Left lung (tissue), 10 donors: ENCODE data around the gene ATRIP. TPM values are rescaled to one million over a fixed set of nuclear protein-coding genes. Genes with fewer than 3 reads are reported as not detected.
"Not testable (repeated sequence)": the region's sequence is repeated elsewhere in the genome, so short reads cannot be mapped to it uniquely, and the experiment has no call there.

Experiments used
- ATAC-seq: fragments of 200-7000 bp; cut with Tn5 transposase; one replicate; pipeline ENCODE4 v1.9.1; 2020; ENCODE audit warnings: moderate library complexity
- DNase-seq, 4 donors: peaks; one replicate each; pipeline ENCODE4 v3.0.0-alpha.2; 2013 to 2020
- H3K27ac ChIP-seq, 2 donors: fragments of 200-600 bp; sonication (generic) in 1 of 2; one replicate each; pipeline versions ENCODE4 v1.5.0 to v1.8.0; 2020 to 2021
- H3K27me3 ChIP-seq, 2 donors: fragments of 200-600 bp; sonication (generic) in 1 of 2; one replicate each; pipeline versions ENCODE4 v1.5.0 to v1.8.0; 2020 to 2021
- H3K36me3 ChIP-seq, 2 donors: fragments of 200-600 bp; sonication (generic) in 1 of 2; one replicate each; pipeline versions ENCODE4 v1.5.0 to v1.8.0; 2020 to 2021
- H3K4me1 ChIP-seq, 2 donors: fragments of 200-600 bp; one replicate each; pipeline ENCODE4 v1.8.0; 2021
- H3K4me3 ChIP-seq, 2 donors: fragments of 200-600 bp; sonication (generic) in 1 of 2; one replicate each; pipeline versions ENCODE4 v1.5.0 to v1.8.0; 2020 to 2021; ENCODE audit warnings: mild to moderate bottlenecking in 1 of 2
- H3K9me3 ChIP-seq, 2 donors: fragments of 200-600 bp; sonication (generic) in 1 of 2; one replicate each; pipeline versions ENCODE4 v1.5.0 to v1.8.0; 2020 to 2021
- CTCF ChIP-seq, 2 donors: fragments of 200-600 bp; sonication (generic) in 1 of 2; IDR thresholded peaks; one replicate each; pipeline versions ENCODE4 v1.5.0 to v1.8.0; 2021; ENCODE audit warnings: antibody characterized with exemption in 2 of 2
- intact Hi-C, 2 donors: fragments of 100-400 bp; cut with DNase I; formaldehyde crosslinking; loops; one replicate each; pipeline versions ENCODE4 v1.11.2 to v1.14.2; 2022
- polyA plus RNA-seq, 6 donors: library from polyadenylated mRNA; unstranded; fragments of 120-200 nt; gene quantifications; one replicate each; pipeline ENCODE4 v1.2.1, GENCODE V29; 2013; ENCODE audit not compliant: insufficient read length in 6 of 6
- total RNA-seq, 2 donors: library from RNA; stranded (reverse); fragmentation: NEBNext Ultra II Directional; extraction: Animal tissue kit (Norgen Biotek cat#: 25700); gene quantifications; one replicate each; pipeline ENCODE4 v1.2.1, GENCODE V29; 2021
- donor health status: DM: no; HTN: yes; CAD: no.
- donor health status: DM: no; HTN: no; CAD: no.

ATRIP gene
- total and polyA plus RNA-seq, 8 donors = 7.4 to 14.4 (median 12.0) TPM

- Histone ChIP-seq H3K36me3 (peaks cover 0 to 12% of the 10 kb centered on the region in 2 donors), H3K4me3 (no peak overlapping the region), H3K27me3 (no peaks in the 10 kb centered on the region), H3K27ac (no peak overlapping the region), H3K4me1 (peaks cover 0 to 10% of the 10 kb centered on the region in 2 donors), H3K9me3 (no peaks in the 10 kb centered on the region)
- no peak for TF ChIP-seq CTCF (IDR thresholded peaks at IDR 0.05)
- DNase-seq (peak in 2 of 4 donors; percentile 24 to 53), ATAC-seq (peak; percentile 3)
- intact Hi-C loops = loop anchor here in 1 of 2 donors (5.0 kb wide), 1 partner anchor 38 kb away; no protein-coding TSS in a partner anchor
Observed at GRCh38 chr3:48399387-48400172, 47.0 kb upstream of the ATRIP start.

- DNase-seq (peak in 3 of 4 donors; percentile 17 to 70 (median 46)), ATAC-seq (peak; percentile 76)
- TF ChIP-seq CTCF (IDR thresholded peaks at IDR 0.05) = peak; percentile 66 to 83
- intact Hi-C loops = loop anchor here in 1 of 2 donors (5.0 kb wide), 1 partner anchor 36 kb away; no protein-coding TSS in a partner anchor
- Histone ChIP-seq H3K4me1 (peaks cover 0 to 10% of the 10 kb centered on the region in 2 donors), H3K27me3 (no peaks in the 10 kb centered on the region), H3K36me3 (peaks cover 0 to 25% of the 10 kb centered on the region in 2 donors), H3K9me3 (no peaks in the 10 kb centered on the region), H3K4me3 (no peak overlapping the region), H3K27ac (no peak overlapping the region)
Observed at GRCh38 chr3:48400824-48401433, 45.6 kb upstream of the ATRIP start.

DNA sequence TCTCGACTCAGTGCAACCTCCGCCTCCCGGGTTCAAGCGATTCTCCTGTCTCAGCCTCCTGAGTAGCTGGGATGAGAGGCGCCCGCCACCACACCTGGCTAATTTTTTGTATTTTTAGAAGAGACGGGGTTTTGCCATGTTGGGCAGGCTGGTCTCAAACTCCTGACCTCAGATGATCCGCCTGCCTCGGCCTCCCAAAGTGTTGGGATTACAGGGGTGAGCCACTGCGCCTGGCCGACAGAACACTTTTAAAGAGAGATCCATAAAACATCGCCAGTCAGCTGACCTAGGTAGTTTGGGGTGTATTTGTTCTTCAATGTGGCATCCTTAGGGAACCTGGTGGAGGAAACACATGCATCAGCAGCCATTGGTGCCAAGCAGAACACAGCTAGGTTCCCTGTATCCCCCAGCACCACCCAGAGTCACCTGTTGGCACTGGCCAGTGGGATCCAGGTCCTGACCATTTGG, 45.1 kb upstream of the ATRIP start:
- not testable (repeated sequence) for H3K9me3 ChIP-seq, H3K4me1 ChIP-seq, H3K4me3 ChIP-seq, ATAC-seq, H3K27me3 ChIP-seq
- Histone ChIP-seq H3K36me3 (peaks cover 0 to 31% of the 10 kb centered on the region in 2 donors), H3K27ac (peak overlapping the region; percentile 28 to 50)
- DNase-seq = peak in 2 of 4 donors; percentile 22 to 38
- intact Hi-C loops = loop anchor here in 1 of 2 donors (5.0 kb wide), 1 partner anchor 36 kb away; no protein-coding TSS in a partner anchor

GRCh38 chr3:48402281-48402732, 44.2 kb upstream of the ATRIP start:
- Histone ChIP-seq H3K9me3 (no peaks in the 10 kb centered on the region), H3K27ac (peak overlapping the region; percentile 28 to 73), H3K4me1 (peaks cover 0 to 10% of the 10 kb centered on the region in 2 donors), H3K36me3 (peaks cover 0 to 39% of the 10 kb centered on the region in 2 donors), H3K4me3 (no peak overlapping the region), H3K27me3 (no peaks in the 10 kb centered on the region)
- intact Hi-C loops = loop anchor here in 1 of 2 donors (5.0 kb wide), 1 partner anchor 35 kb away; no protein-coding TSS in a partner anchor
- no peak for TF ChIP-seq CTCF (IDR thresholded peaks at IDR 0.05)
- peak; percentile 65 for ATAC-seq
- DNase-seq = peak; percentile 31 to 84 (median 62)

GRCh38 chr3:48402907-48403306, 43.6 kb upstream of the ATRIP start:
- intact Hi-C loops = loop anchor here in 1 of 2 donors (5.0 kb wide), 1 partner anchor 34 kb away; no protein-coding TSS in a partner anchor
- Histone ChIP-seq H3K4me1 (peaks cover 0 to 4% of the 10 kb centered on the region in 2 donors), H3K27me3 (no peaks in the 10 kb centered on the region), H3K36me3 (peaks cover 0 to 45% of the 10 kb centered on the region in 2 donors), H3K9me3 (no peaks in the 10 kb centered on the region), H3K27ac (peak overlapping the region; percentile 28 to 73), H3K4me3 (no peak overlapping the region)
- ATAC-seq (no peak), DNase-seq (no peak)
- no peak for TF ChIP-seq CTCF (IDR thresholded peaks at IDR 0.05)
